ENCODE results near the gene SPRR1B. TPM values are rescaled to one million over a fixed set of nuclear protein-coding genes. Genes with fewer than 3 reads are reported as not detected.
A peak's percentile ranks its signal among the peaks of the same experiment; 100 is the strongest.
"Not testable (repeated sequence)": the region's sequence is repeated elsewhere in the genome, so short reads cannot be mapped to it uniquely, and the experiment has no call there.

Gene SPRR1B
- total RNA-seq, 6 experiments from 2014 or later = not detected

GRCh38 chr1:152998476-152998875 is 32.5 kb upstream of the SPRR1B start:
- intact Hi-C loops (cut with DNase I) = no loop called here
- 68% methylated on average over 3 of the region's 4 CpGs for WGBS (ENCODE audit: insufficient coverage, low coverage, low lambda C conversion rate, missing lambda C conversion rate)

DNA sequence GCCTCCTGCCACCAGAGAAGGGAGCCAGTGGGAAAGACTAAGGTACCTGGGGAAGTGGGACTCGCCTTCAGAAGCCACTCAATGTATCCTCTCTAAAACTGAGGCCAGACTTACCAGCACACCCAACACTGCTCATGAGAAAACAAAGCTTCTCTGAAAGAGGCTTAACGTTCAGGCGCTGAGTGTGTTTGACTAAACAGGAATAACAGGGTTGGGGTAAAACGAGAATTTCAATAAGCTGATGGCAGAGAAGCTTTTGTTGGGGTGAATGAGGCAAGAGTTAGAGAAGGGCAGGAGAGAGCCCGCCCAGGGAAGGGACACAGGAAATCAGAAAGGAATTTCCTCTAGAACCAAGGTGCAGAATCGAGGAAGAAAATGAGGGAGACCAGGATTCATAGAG is 31.2 kb upstream of the SPRR1B start:
- Histone ChIP-seq H3K4me3 (no peak overlapping the region), H3K27me3 (no peaks in the 10 kb centered on the region), H3K9me3 (no peaks in the 10 kb centered on the region), H3K36me3 (no peaks in the 10 kb centered on the region), H3K27ac (no peak overlapping the region), H3K4me1 (no peaks in the 10 kb centered on the region)
- DNase-seq (no peak), ATAC-seq (no peak)
- TF ChIP-seq, protein P1, sequence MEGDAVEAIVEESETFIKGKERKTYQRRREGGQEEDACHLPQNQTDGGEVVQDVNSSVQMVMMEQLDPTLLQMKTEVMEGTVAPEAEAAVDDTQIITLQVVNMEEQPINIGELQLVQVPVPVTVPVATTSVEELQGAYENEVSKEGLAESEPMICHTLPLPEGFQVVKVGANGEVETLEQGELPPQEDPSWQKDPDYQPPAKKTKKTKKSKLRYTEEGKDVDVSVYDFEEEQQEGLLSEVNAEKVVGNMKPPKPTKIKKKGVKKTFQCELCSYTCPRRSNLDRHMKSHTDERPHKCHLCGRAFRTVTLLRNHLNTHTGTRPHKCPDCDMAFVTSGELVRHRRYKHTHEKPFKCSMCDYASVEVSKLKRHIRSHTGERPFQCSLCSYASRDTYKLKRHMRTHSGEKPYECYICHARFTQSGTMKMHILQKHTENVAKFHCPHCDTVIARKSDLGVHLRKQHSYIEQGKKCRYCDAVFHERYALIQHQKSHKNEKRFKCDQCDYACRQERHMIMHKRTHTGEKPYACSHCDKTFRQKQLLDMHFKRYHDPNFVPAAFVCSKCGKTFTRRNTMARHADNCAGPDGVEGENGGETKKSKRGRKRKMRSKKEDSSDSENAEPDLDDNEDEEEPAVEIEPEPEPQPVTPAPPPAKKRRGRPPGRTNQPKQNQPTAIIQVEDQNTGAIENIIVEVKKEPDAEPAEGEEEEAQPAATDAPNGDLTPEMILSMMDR (IDR thresholded peaks at IDR 0.05) = no peak
- no peak for TF ChIP-seq POLR2A (IDR thresholded peaks at IDR 0.05)
- intact Hi-C loops (cut with DNase I) = no loop called here
- 61% methylated on average over 4 of the region's 6 CpGs for WGBS (ENCODE audit: insufficient coverage, low coverage, low lambda C conversion rate, missing lambda C conversion rate)

More at GRCh38 chr1:152998476-152998875, 32.5 kb upstream of the SPRR1B start:
- TF ChIP-seq, protein P1 (IDR thresholded peaks at IDR 0.05) = no peak
- H3K27me3 ChIP-seq = no peaks in the 10 kb centered on the region
- H3K4me3 ChIP-seq = no peak overlapping the region
- no peaks in the 10 kb centered on the region for H3K9me3 ChIP-seq
- DNase-seq (no peak), ATAC-seq (no peak)
- no peak overlapping the region for H3K27ac ChIP-seq
- H3K4me1 ChIP-seq = no peaks in the 10 kb centered on the region
- H3K36me3 ChIP-seq = no peaks in the 10 kb centered on the region

- WGBS (ENCODE audit: insufficient coverage, low coverage, low lambda C conversion rate, missing lambda C conversion rate) = no CpG with 5 or more reads among the region's 1 CpG
- TF ChIP-seq, protein P1 (IDR thresholded peaks at IDR 0.05) = no peak
- no peak for TF ChIP-seq POLR2A (IDR thresholded peaks at IDR 0.05)
- no peaks in the 10 kb centered on the region for H3K36me3 ChIP-seq
- ATAC-seq (no peak), DNase-seq (no peak)
- intact Hi-C loops (cut with DNase I) = no loop called here
- no peak overlapping the region for H3K4me3 ChIP-seq
- no peaks in the 10 kb centered on the region for H3K9me3 ChIP-seq
- H3K4me1 ChIP-seq = no peaks in the 10 kb centered on the region
- H3K27ac ChIP-seq = no peak overlapping the region
- no peaks in the 10 kb centered on the region for H3K27me3 ChIP-seq
Measured at GRCh38 chr1:153000294-153000693, 30.7 kb upstream of the SPRR1B start.

DNA sequence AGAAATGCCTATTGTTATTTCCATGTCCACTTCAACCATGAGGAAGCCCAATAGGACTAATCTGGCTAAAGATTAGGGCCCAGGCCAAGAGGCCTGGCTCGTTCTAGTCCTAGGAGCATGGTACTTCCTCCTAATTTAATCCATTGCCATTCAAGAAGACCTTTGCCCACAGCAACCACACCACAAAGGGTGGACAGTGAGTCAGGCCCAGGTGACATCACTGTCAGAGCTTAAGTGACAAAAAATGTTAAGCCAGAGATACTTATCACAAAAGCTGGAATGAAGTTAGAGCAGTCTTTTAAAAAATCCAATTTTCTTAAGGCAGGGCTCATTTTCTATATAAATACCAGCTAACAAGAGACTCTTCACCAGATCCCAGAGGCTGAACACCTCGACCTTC is 29.6 kb upstream of the SPRR1B start, which contains the start of gene SPRR3:
SPRR3 (plus strand) TSS at position 368 of the 400 bp plus-strand sequence. CDS start 1,272 bp downstream, outside the sequence.
- TF ChIP-seq POLR2A (IDR thresholded peaks at IDR 0.05) = no peak
- TF ChIP-seq, protein P1 (IDR thresholded peaks at IDR 0.05) = no peak
- DNase-seq (no peak), ATAC-seq (peak in 1 of 4 donors; percentile 77)
- no peaks in the 10 kb centered on the region for H3K9me3 ChIP-seq
- H3K27ac ChIP-seq = no peak within 1 kb of the TSS
- 55% methylated on average over 2 of the region's 2 CpGs for WGBS (ENCODE audit: insufficient coverage, low coverage, low lambda C conversion rate, missing lambda C conversion rate)
- H3K27me3 ChIP-seq = no peaks in the 10 kb centered on the region
- no peaks in the 10 kb centered on the region for H3K36me3 ChIP-seq
- intact Hi-C loops (cut with DNase I) = no loop called here
- H3K4me3 ChIP-seq = no peak within 1 kb of the TSS
- H3K4me1 ChIP-seq = no peaks in the 10 kb centered on the region

DNA sequence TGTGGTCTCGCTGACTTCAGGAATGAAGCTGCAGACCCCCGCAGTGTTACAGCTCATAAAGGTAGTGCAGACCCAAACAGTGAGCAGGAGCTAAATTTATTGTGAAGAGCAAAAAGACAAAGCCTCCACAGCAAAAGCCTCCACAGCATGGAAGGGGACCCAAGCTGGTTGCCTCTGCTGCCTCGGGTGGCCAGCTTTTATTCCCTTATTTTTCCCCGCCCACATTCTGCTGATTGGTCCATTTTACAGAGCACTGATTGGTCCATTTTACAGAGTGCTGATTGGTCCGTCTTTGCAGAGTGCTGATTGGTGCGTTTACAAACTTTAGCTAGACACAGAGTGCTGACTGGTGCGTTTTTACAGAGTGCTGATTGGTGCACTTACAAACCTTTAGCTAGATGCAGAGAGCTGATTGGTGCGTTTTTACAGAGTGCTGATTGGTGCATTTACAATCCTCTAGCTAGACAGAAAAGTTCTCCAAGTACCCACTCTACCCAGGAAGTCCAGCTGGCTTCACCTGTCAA is 19.7 kb upstream of the SPRR1B start:
- DNase-seq; H3K4me1 ChIP-seq; intact Hi-C loops (cut with DNase I); ATAC-seq; H3K4me3 ChIP-seq; H3K9me3 ChIP-seq; H3K27ac ChIP-seq; H3K27me3 ChIP-seq; H3K36me3 ChIP-seq: not testable (repeated sequence)
- WGBS (ENCODE audit: insufficient coverage, low coverage, low lambda C conversion rate, missing lambda C conversion rate) = 57% methylated on average over 7 of the region's 8 CpGs

- WGBS (ENCODE audit: insufficient coverage, low coverage, low lambda C conversion rate, missing lambda C conversion rate) = 7% methylated on average over 2 of the region's 2 CpGs
- H3K36me3 ChIP-seq; H3K27me3 ChIP-seq; DNase-seq; H3K4me3 ChIP-seq; H3K27ac ChIP-seq; H3K4me1 ChIP-seq; intact Hi-C loops (cut with DNase I); H3K9me3 ChIP-seq; ATAC-seq: not testable (repeated sequence)
Measured at GRCh38 chr1:153021829-153022228, 9.2 kb upstream of the SPRR1B start.

GRCh38 chr1:153022340-153022739 is 8.7 kb upstream of the SPRR1B start:
- H3K4me1 ChIP-seq; H3K27me3 ChIP-seq; DNase-seq; H3K27ac ChIP-seq; H3K4me3 ChIP-seq; H3K9me3 ChIP-seq; ATAC-seq; intact Hi-C loops (cut with DNase I); H3K36me3 ChIP-seq: not testable (repeated sequence)
- WGBS (ENCODE audit: insufficient coverage, low coverage, low lambda C conversion rate, missing lambda C conversion rate) = 64% methylated on average over 9 of the region's 9 CpGs

All from right lobe of liver (tissue), 6 donors.